ENCODE measurements around the gene ZNF782. TPM values are rescaled to one million over a fixed set of nuclear protein-coding genes. Genes with fewer than 3 reads are reported as not detected.
A peak's percentile ranks its signal among the peaks of the same experiment; 100 is the strongest.

Gene ZNF782
- total RNA-seq, 1 experiment from 2014 or later = 11.5 TPM

- intact Hi-C loops (cut with micrococcal nuclease; ENCODE audit: unreplicated experiment) = no loop called here
These were observed 72.1 kb downstream of the ZNF782 start for GRCh38 chr9:96782235-96782634.

DNA sequence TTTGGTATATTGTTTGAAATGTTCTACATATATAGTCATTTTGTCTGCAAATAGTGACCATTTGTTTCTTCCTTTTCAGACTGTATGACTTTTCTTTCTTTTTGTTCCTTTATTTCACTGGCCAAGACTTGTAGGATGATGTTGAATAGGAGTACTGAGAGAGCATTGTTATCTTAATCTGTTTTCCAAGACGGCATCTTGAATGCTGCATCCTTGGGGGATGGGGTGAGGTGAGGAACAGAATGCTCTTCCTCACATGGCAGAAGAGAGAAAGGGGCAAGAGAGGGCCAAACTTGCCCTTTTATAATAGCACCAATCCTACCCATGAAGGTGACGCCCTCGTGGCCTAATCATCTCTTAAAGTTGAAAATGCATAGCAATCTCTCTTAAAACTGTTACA is 72.8 kb downstream of the ZNF782 start:
- ChIA-PET POLR2A (ENCODE audit: unreplicated experiment) (no interaction called here), CTCF (no interaction called here)
- intact Hi-C loops (cut with micrococcal nuclease; ENCODE audit: unreplicated experiment) = no loop called here
- no peak overlapping the region for H2AFZ ChIP-seq
- H3K27ac ChIP-seq = no peak overlapping the region
- no peak overlapping the region for H3K4me2 ChIP-seq
- BruUV-seq (replicated peaks) = no TSS peak
- H3K9me2 ChIP-seq (ENCODE audit: insufficient read depth) = no peaks in the 10 kb centered on the region
- TF ChIP-seq EZH2 (IDR thresholded peaks at IDR 0.05; ENCODE audit: low read depth) (no peak), CTCF (conservative IDR thresholded peaks at IDR 0.05) (no peak)
- no peaks in the 10 kb centered on the region for H3K36me3 ChIP-seq (ENCODE audit: low read depth)
- H4K20me1 ChIP-seq (ENCODE audit: insufficient read depth) = no peaks in the 10 kb centered on the region
- no peaks in the 10 kb centered on the region for H3K27me3 ChIP-seq (ENCODE audit: insufficient read depth, low read depth)
- H3K4me1 ChIP-seq (replicated peaks; ENCODE audit: insufficient read depth) = no peaks in the 10 kb centered on the region; the same call in 1 of the 2 replicates
- H3F3A ChIP-seq (ENCODE audit: insufficient read depth, low read depth) = peaks cover 5% of the 10 kb centered on the region; the same call in 1 of the 2 replicates
- 0 out of 2 replicates have a peak, but pooled peaks cover 4% of the 10 kb centered on the region for H3K9me3 ChIP-seq (ENCODE audit: insufficient read depth, low read depth)
- peaks cover 9% of the 10 kb centered on the region; the same call in 1 of the 2 replicates for H3K79me2 ChIP-seq (ENCODE audit: low read depth)
- no peak overlapping the region for H3K4me3 ChIP-seq
- DNase-seq = no peak

More at GRCh38 chr9:96782235-96782634, 72.1 kb downstream of the ZNF782 start:
- ChIA-PET POLR2A (ENCODE audit: unreplicated experiment) (no interaction called here), CTCF (no interaction called here)
- BruUV-seq (replicated peaks) = no TSS peak
- H3K4me3 ChIP-seq = no peak overlapping the region
- no peaks in the 10 kb centered on the region for H3K9me3 ChIP-seq (ENCODE audit: insufficient read depth, low read depth)
- H3K4me1 ChIP-seq (replicated peaks; ENCODE audit: insufficient read depth) = no peaks in the 10 kb centered on the region; the same call in 1 of the 2 replicates
- H3K9me2 ChIP-seq (ENCODE audit: insufficient read depth) = no peaks in the 10 kb centered on the region
- no peak overlapping the region for H2AFZ ChIP-seq
- peaks cover 5% of the 10 kb centered on the region; the same call in 1 of the 2 replicates for H3F3A ChIP-seq (ENCODE audit: insufficient read depth, low read depth)
- no peak for DNase-seq
- no peaks in the 10 kb centered on the region for H3K27me3 ChIP-seq (ENCODE audit: insufficient read depth, low read depth)
- TF ChIP-seq CTCF (conservative IDR thresholded peaks at IDR 0.05) (no peak), EZH2 (IDR thresholded peaks at IDR 0.05; ENCODE audit: low read depth) (no peak)
- H3K79me2 ChIP-seq (ENCODE audit: low read depth) = peaks cover 3% of the 10 kb centered on the region; the same call in 1 of the 2 replicates
- H3K27ac ChIP-seq = no peak overlapping the region
- no peaks in the 10 kb centered on the region for H4K20me1 ChIP-seq (ENCODE audit: insufficient read depth)
- H3K4me2 ChIP-seq = no peak overlapping the region
- no peaks in the 10 kb centered on the region for H3K36me3 ChIP-seq (ENCODE audit: low read depth)

GRCh38 chr9:96779089-96779488 is 75.2 kb downstream of the ZNF782 start:
- TF ChIP-seq EZH2 (IDR thresholded peaks at IDR 0.05; ENCODE audit: low read depth) (no peak), CTCF (conservative IDR thresholded peaks at IDR 0.05) (no peak)

More at GRCh38 chr9:96779089-96779488, 75.2 kb downstream of the ZNF782 start:
- no peaks in the 10 kb centered on the region for H4K20me1 ChIP-seq (ENCODE audit: insufficient read depth)
- H3K79me2 ChIP-seq (ENCODE audit: low read depth) = peaks cover 9% of the 10 kb centered on the region; the same call in 1 of the 2 replicates
- H3K4me2 ChIP-seq = peak overlapping the region; percentile 86
- no TSS peak for BruUV-seq (replicated peaks)
- intact Hi-C loops (cut with micrococcal nuclease; ENCODE audit: unreplicated experiment) = loop anchor here (10.0 kb wide), 2 partner anchors 94 to 334 kb away; no protein-coding TSS in a partner anchor
- H3K4me3 ChIP-seq = peak overlapping the region; percentile 85
- H3K27me3 ChIP-seq (ENCODE audit: insufficient read depth, low read depth) = no peaks in the 10 kb centered on the region
- no peak for DNase-seq
- H2AFZ ChIP-seq = no peak overlapping the region; the same call in 1 of the 2 replicates
- 0 out of 2 replicates have a peak, but pooled peaks cover 4% of the 10 kb centered on the region for H3K9me3 ChIP-seq (ENCODE audit: insufficient read depth, low read depth)
- peaks cover 11% of the 10 kb centered on the region for H3K36me3 ChIP-seq (ENCODE audit: low read depth)
- no peaks in the 10 kb centered on the region; the same call in 1 of the 2 replicates for H3K4me1 ChIP-seq (replicated peaks; ENCODE audit: insufficient read depth)
- H3K27ac ChIP-seq = no peak overlapping the region
- peaks cover 5% of the 10 kb centered on the region; the same call in 1 of the 2 replicates for H3F3A ChIP-seq (ENCODE audit: insufficient read depth, low read depth)
- POLR2A ChIA-PET (ENCODE audit: unreplicated experiment) = interaction anchor here (0.7 kb wide), 1 partner anchor 8 kb away, joined by 3 read pairs; no protein-coding TSS in a partner anchor
- no peaks in the 10 kb centered on the region for H3K9me2 ChIP-seq (ENCODE audit: insufficient read depth)
- CTCF ChIA-PET = interaction anchor here (0.7 kb wide), 1 partner anchor 93 kb away, joined by 3 read pairs; no protein-coding TSS in a partner anchor

All from PC-9 (cell line).